CD4-positive, alpha-beta T cell treated with Interferon alpha-2 for 1 hour (primary cell): Measurements from ENCODE around the gene PRKCE.
"Not testable (repeated sequence)": the region's sequence is repeated elsewhere in the genome, so short reads cannot be mapped to it uniquely, and the experiment has no call there.

Experiments used
- DNase-seq, 2 donors: peaks; one replicate each; pipeline ENCODE4 v3.0.0-alpha.2; 2020 to 2022

Gene PRKCE

GRCh38 chr2:45670646-45671045, 19.2 kb downstream of the PRKCE start:
- no peak for DNase-seq

DNA sequence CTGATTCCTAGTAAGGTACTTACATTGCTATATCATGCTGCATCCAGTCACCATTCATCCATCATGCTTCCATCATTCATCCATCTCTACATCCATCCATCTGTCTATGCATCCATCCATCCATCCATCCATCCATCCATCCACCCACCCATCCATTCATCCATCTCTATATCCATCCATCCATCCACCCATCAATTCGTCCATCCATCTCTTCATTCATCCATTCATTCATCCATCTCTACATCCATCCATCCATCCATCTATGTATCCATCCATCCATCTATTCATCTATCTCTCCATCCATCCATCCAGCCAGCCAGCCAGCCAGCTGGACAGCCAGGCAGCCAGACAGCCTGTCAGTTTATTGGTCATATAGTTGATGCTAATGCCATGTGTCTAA, 20.7 kb downstream of the PRKCE start:
- DNase-seq = no peak

GRCh38 chr2:45674035-45674816, 22.8 kb downstream of the PRKCE start:
- no peak for DNase-seq

DNA sequence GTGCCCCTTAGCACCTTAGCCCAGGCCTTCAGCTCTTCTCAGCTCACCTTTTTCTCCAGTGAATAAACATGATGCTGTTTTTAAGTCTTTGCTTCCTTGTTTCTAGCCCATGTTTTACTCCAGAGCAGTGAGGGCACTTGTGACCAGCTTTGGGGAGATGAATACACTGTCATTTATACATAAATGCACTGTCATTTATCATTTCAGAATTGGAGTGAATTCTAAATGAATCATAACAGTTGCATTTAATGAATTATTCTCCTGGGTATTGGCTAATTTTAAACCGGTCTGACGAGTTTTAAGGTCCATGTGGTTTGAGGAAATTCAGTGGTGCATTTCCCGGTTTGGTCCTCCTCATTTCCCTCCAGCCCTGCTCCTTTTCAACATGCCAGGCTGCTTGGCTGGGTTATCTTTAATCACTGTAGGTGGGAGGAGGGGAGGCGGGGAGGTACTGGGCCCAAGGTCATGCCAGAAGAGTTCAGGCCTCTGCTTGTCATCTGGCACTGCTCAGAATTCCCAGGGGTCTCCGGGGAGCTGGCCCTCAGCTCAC, 23.9 kb downstream of the PRKCE start:
- DNase-seq = no peak

DNA sequence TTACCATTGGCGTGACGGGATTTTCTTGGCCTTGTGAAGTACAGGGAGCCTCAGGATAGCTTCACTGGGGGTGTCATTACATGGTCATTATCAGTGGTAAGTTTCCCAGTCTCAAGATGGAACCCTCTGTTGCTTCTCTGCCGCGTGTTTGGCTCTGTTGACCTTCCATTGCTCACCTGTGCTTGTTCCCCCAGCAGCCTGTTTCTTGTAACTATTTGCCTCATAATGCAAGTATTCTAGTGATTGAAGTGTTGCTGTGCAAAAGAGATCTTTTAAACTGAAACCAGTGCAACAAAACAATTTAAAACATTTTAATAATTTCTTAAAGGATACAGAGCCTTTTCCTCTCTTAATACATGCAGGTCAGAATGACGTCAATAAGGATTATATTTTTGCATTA, 24.6 kb downstream of the PRKCE start:
- no peak for DNase-seq

DNA sequence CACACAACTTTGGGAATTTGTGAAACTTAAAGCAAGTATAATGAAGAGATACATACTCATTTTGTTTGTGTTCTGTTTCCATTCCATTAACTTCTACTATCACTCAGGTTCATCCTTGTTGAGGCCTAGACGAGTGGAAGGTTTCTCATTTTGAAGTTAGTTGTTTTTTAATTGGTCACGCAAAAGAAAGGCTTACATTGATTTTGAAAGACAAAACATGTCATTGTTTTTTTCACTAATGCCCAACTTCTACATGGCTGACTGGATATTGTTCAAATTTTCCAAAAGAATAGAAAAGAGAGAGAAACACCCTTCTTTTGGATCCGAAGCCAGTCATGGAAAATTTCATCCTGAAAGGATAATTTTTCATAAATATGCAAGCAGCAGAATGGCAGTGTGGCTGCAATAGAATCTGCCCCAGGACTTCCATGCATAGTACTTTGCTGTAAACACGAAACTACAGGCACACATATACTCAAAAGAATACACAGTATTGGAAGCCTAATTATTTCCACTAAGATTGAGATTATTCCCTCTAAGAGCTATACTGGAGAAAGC, 27.4 kb downstream of the PRKCE start:
- no peak for DNase-seq

GRCh38 chr2:45680351-45680967, 29.0 kb downstream of the PRKCE start:
- no peak for DNase-seq

DNA sequence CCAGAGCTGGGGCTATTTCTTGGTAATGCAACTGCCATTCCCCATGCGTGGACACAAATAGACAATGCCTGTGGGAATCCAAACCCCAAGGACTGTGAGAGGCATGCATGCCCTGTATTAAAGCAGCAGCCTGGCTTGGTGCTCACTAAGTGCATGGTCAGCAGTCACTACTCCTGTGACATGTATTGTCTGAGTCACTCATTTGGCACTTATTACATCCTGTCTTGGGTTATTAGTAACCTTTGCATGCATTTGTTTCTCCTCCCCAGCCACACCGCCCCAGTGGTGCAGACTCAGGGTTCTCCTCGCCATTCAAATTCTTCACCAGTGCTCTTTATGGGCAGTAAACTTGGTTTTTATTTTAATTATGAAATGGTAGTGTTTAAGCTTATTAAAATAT, 30.2 kb downstream of the PRKCE start:
- no peak for DNase-seq

DNA sequence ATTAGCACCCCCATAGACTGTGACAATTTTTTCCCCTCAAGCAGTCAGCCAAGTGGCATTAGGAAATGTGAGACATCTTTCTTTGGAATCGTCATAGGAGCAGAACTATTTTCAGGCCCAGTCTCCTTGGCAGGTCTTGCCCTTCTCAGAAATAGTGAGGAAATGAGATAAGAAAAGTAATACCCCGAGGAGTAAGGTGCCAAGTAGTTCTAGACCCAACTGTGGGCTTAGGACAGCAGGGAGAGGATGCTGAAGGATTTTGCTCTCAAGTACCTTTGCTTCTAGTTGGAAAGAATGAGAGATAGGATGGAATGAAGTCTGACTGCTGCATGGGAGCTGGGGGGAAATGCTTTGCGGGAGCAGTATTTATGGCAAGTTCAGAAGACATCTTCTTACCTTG, 31.8 kb downstream of the PRKCE start:
- no peak for DNase-seq

- no peak for DNase-seq
These were observed 33.3 kb downstream of the PRKCE start for GRCh38 chr2:45684756-45685155.

- DNase-seq = no peak
These were observed 33.8 kb downstream of the PRKCE start for GRCh38 chr2:45685260-45685659.

DNA sequence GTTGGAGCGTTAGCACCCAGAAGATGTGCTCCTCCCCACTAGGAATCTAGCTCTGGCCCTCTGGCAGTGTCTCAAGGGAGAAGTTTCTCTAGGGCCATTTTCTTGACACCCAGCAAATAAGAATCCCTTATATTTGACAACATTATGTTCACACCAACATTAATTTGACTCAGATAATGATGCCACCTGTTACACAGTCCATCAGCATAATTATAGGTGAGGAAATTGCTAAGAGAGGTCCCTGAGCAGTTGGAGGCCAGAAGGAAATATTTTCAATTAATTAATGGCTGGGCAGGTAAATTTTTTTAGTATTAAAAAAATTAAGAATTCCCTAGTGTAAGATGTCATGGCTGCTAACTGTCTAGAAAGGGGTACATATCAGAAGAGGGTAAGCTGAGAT, 36.5 kb downstream of the PRKCE start:
- DNase-seq = no peak

- DNase-seq = no peak
These were observed 37.2 kb downstream of the PRKCE start for GRCh38 chr2:45688479-45689298.

DNA sequence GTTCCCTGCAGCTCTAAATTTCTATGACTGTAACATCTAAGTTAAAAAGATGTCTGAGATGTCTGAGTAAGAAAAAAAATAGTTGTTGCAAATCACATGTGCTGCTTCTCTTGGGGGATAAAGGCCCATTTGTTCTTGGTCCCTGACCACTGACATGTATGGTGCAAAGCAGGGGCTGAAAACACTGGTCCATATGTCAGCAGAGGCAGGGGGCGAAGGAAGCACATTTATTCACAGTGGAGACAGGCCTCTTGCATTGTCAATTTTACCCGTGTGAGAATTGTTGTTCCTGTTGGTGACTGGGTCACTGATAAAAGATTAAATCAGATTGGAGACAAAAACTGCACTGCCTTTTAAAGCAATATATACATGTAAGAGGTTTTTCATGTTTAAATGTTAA, 38.8 kb downstream of the PRKCE start:
- no peak for DNase-seq

DNA sequence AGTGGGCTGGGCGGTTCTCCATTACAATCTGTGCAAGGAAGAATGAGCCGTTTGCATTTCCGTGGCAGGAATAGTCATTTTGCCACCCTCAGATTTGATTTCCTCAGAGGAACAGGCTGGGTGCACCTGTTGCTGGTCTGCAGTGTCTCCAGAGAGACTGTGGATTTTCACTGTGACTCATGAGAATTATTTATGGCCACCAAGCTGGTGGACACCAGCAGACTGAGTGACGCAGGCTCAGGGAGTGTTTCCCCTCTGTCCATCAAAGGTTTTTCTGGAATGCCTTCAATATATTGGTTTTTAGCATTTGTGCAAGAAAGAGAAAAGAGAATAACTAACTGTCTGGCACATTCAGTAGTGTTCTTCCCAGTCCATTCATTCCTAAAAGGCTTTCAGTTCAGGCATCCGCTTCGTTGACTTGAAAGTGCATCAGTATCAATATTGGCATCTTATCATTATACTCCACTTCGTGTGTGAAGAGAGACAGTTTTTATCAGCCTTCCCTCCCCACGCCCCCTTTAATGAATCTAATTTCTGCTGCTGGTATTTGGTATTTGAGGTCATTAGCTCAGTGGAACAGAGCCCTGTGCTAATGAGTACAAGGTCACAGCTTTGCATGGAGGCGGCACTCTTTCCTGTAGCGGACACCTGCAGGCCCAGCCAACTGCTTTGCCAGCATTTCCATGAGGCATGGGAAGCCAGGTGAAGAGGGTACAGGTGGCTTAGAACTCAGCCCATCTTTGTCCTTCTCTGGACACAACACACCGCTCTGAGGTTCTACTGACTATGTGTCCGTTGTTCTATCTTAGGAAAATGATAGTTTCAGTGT, 39.9 kb downstream of the PRKCE start:
- no peak for DNase-seq

DNA sequence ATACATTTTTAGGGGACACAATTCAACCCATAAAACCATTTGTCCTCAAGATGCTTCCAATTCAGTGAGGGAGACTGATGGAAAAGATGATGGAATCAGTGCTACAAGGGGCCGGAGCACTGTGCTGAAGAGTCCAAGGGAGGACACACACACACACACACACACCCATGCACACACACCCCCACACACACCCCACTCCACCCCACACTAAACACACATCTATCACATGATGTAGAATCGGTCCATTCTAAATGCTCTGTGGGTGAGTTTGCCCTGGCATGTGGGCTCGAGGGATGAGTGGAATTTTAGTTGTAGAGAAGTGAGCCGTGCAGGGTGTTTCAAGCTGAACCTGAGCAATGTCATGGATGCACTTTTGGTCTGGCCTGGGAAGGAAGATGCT, 41.1 kb downstream of the PRKCE start:
- DNase-seq = no peak

- DNase-seq = not testable (repeated sequence)
These were observed 44.1 kb downstream of the PRKCE start for GRCh38 chr2:45695480-45696007.

GRCh38 chr2:45696708-45697107, 45.2 kb downstream of the PRKCE start:
- DNase-seq = no peak

GRCh38 chr2:45697190-45697589, 45.7 kb downstream of the PRKCE start:
- no peak for DNase-seq

DNA sequence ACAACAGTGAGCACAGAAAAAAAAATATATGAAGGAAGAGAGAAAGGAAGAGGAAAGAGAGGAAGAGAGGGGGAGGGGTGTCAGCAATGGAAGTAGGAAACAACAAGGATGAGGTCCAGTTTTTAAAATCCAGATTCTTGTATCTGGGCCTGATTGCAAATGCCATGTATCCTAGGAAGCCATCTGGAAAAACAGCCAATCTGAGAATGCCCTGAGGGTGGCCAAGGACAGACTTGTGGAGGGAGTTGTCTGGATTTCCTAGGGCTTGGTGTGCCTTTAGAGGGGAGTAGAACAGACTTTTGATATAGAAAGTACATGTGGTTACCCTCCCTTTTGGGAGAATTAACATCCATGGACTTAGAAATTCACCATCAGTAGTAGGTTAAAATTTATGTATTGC, 47.1 kb downstream of the PRKCE start:
- DNase-seq = no peak

- DNase-seq = no peak
These were observed 47.7 kb downstream of the PRKCE start for GRCh38 chr2:45699032-45699658.
